AG04449 (cell line): ENCODE data around the gene TMEM87B.
"Not testable (repeated sequence)": the region's sequence is repeated elsewhere in the genome, so short reads cannot be mapped to it uniquely, and the experiment has no call there.

Source experiments
- CTCF ChIA-PET: fragments of 350-600 bp; formaldehyde crosslinking; extraction: SDS; loops from one replicate; lab custom pipeline; 2021; ENCODE audit warnings: antibody characterized with exemption; lab: Yijun Ruan, JAX
- POLR2A ChIA-PET: fragments of 400-600, 350-600 bp; formaldehyde crosslinking; extraction: SDS; loops from one replicate; lab custom pipeline; 2020; ENCODE audit warnings: antibody characterized with exemption, inconsistent platforms; lab: Yijun Ruan, JAX
- DNase-seq: peaks from one replicate; pipeline ENCODE4 v3.0.0-alpha.2; 2010; ENCODE audit warnings: low read depth, low spot score
- H3K4me3 ChIP-seq: 2 replicates; pipeline ENCODE4 v1.5.1; 2011; ENCODE audit warnings: low read depth, mild to moderate bottlenecking, control low read depth, low read length
- CTCF ChIP-seq: IDR thresholded peaks from one replicate; pipeline ENCODE4 v1.5.1; 2011; ENCODE audit warnings: mild to moderate bottlenecking, moderate library complexity, low read length, control low read depth, inconsistent platforms; ENCODE audit not compliant: insufficient read depth; ENCODE audit errors: missing control alignments

The TMEM87B gene

GRCh38 chr2:112065966-112066365 is 10.9 kb downstream of the TMEM87B start:
- CTCF ChIA-PET = no interaction called here
- POLR2A ChIA-PET = no interaction called here
- no peak overlapping the region for H3K4me3 ChIP-seq
- no peak for TF ChIP-seq CTCF
- peak; percentile 59 for DNase-seq

GRCh38 chr2:112069794-112070193 is 14.7 kb downstream of the TMEM87B start:
- POLR2A ChIA-PET, DNase-seq, CTCF ChIA-PET, H3K4me3 ChIP-seq: not testable (repeated sequence)

GRCh38 chr2:112073875-112074274 is 18.8 kb downstream of the TMEM87B start:
- no peak overlapping the region for H3K4me3 ChIP-seq
- ChIA-PET CTCF (interaction anchor here (1.2 kb wide), 1 partner anchor 186 kb away, joined by 3 read pairs; no protein-coding TSS in a partner anchor), POLR2A (no interaction called here)
- no peak for TF ChIP-seq CTCF
- no peak for DNase-seq

- no peak for TF ChIP-seq CTCF
- CTCF ChIA-PET = interaction anchor here (1.2 kb wide), 1 partner anchor 187 kb away, joined by 3 read pairs; no protein-coding TSS in a partner anchor
- H3K4me3 ChIP-seq = no peak overlapping the region
- DNase-seq = no peak
- POLR2A ChIA-PET = no interaction called here
Measured at GRCh38 chr2:112074506-112074905, 19.4 kb downstream of the TMEM87B start.

- no peak for TF ChIP-seq CTCF
- no peak for DNase-seq
- POLR2A ChIA-PET = no interaction called here
- CTCF ChIA-PET = no interaction called here
- no peak overlapping the region for H3K4me3 ChIP-seq
Measured at GRCh38 chr2:112075490-112076260, 20.6 kb downstream of the TMEM87B start.

GRCh38 chr2:112077814-112078213 is 22.7 kb downstream of the TMEM87B start:
- no peak for DNase-seq
- no peak overlapping the region for H3K4me3 ChIP-seq
- TF ChIP-seq CTCF = no peak
- ChIA-PET POLR2A (no interaction called here), CTCF (no interaction called here)

- no peak overlapping the region for H3K4me3 ChIP-seq
- CTCF ChIA-PET = no interaction called here
- POLR2A ChIA-PET = no interaction called here
- no peak for TF ChIP-seq CTCF
- DNase-seq = no peak
Measured at GRCh38 chr2:112081262-112081661, 26.2 kb downstream of the TMEM87B start.
